Gastrocnemius medialis (tissue), 4 donors: ENCODE results near the gene SEMA6D. TPM values are rescaled to one million over a fixed set of nuclear protein-coding genes. Genes with fewer than 3 reads are reported as not detected.

ENCODE experiments used
- ATAC-seq, 2 donors: fragments of 150-250 bp; one replicate each; pipeline ENCODE4 v1.9.1; 2016
- DNase-seq, 2 donors: peaks; one replicate each; pipeline ENCODE4 v3.0.0-alpha.2; 2019
- H3K27ac ChIP-seq, 4 donors: fragments of 200-600 bp; sonication (generic); 1 replicate in 1 of 4; 2 replicates in 3 of 4; pipeline ENCODE4 v1.5.1; 2016 to 2018; ENCODE audit warnings: mild to moderate bottlenecking in 2 of 4, moderate library complexity in 1 of 4
- H3K27me3 ChIP-seq, 3 donors: fragments of 200-600 bp; sonication (generic) in 2 of 3; 1 replicate in 1 of 3; 2 replicates in 2 of 3; pipeline versions ENCODE4 v1.5.1 to v1.6.0; 2016 to 2019; ENCODE audit warnings: mild to moderate bottlenecking in 1 of 3, moderate library complexity in 1 of 3
- H3K36me3 ChIP-seq, 2 donors: fragments of 200-600 bp; sonication (generic) in 1 of 2; one replicate each; pipeline ENCODE4 v1.5.1; 2017 to 2018
- H3K4me1 ChIP-seq, 2 donors: fragments of 200-600 bp; sonication (generic) in 1 of 2; one replicate each; pipeline ENCODE4 v1.5.1; 2016 to 2017; ENCODE audit warnings: mild to moderate bottlenecking in 2 of 2
- H3K4me3 ChIP-seq, 4 donors: fragments of 200-600 bp; sonication (generic) in 3 of 4; 1 replicate in 1 of 4; 2 replicates in 3 of 4; pipeline ENCODE4 v1.5.1; 2016 to 2019; ENCODE audit warnings: mild to moderate bottlenecking in 2 of 4
- H3K9me3 ChIP-seq, 3 donors: fragments of 200-600 bp; sonication (generic) in 2 of 3; 1 replicate in 1 of 3; 2 replicates in 2 of 3; pipeline ENCODE4 v1.5.1; 2016 to 2019
- CTCF ChIP-seq, 5 experiments: fragments of 450-650 bp in 3 of 5; fragments of 200-600 bp in 2 of 5; sonication (generic) in 2 of 5; IDR thresholded peaks in 4 of 5; conservative IDR thresholded peaks in 1 of 5; 1 replicate in 4 of 5; 2 replicates in 1 of 5; pipeline ENCODE4 v1.5.1; 2016 to 2019; ENCODE audit warnings: antibody characterized with exemption in 5 of 5, mild to moderate bottlenecking in 3 of 5, moderate library complexity in 3 of 5
- POLR2A ChIP-seq, 2 donors: fragments of 450-650 bp; IDR thresholded peaks; one replicate each; pipeline ENCODE4 v1.6.1; 2017; ENCODE audit warnings: antibody characterized with exemption in 2 of 2, mild to moderate bottlenecking in 2 of 2, moderate library complexity in 2 of 2
- in situ Hi-C, 4 donors: fragments of 200-750 bp; cut with MboI; loops; one replicate each; pipeline versions ENCODE4 v1.15.0 to v1.8.0; 2017; ENCODE audit warnings: low sequenced_read_pairs in 4 of 4
- intact Hi-C: fragments of 100-400 bp; cut with DNase I; formaldehyde crosslinking; loops from one replicate; pipeline ENCODE4 v1.15.1; 2023; ENCODE audit warnings: low total_unique reads
- total RNA-seq, 4 donors: library from RNA; depleted of rRNA; stranded (reverse); fragments of >200 nt; gene quantifications; one replicate each; pipeline versions ENCODE4 v1.1.0 to v1.2.3, GENCODE V29; 2016

Gene SEMA6D
- total RNA-seq, 4 donors from 2014 or later, result 0.97 to 5.9 (median 2.7) TPM

DNA sequence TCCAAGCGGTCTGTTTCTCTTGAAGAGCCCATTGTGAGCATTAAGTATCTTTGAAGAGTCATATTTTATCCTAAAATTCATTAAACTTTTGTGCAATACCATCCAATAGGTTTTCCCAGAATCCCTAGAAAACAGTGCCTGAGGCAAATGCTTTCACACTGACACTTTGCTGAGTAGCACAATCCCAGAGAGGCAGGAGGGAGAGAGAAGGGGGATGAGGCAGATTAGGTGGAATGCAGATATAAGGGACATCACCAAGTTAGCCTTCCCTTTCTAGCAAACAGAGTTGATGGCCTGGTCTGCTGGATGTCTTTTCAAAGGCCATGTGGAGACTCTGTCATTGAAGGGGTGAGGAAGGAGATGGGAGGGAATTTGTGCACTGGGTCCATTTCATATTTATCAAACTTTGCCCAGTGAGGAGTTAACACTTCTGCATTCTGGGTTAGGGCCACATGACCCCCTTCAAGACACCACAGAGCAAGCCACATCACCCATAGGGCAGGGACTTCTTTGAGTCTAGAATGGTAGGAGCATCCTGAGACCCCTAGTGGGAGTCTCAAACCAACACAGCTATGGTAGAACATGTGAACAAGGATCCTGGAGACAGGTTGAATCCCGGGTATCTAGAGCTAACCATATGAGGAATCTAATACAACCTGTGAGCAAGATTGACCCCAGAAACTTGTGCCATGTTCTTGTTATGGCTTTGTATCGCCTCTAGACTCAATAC is 32.0 kb upstream of the SEMA6D start:
- in situ Hi-C loops (loop anchor here in 1 of 4 donors (25.0 kb wide), 1 partner anchor 498 kb away; no protein-coding TSS in a partner anchor), intact Hi-C loops (no loop called here)
- ATAC-seq (no peak), DNase-seq (no peak)
- TF ChIP-seq POLR2A (IDR thresholded peaks at IDR 0.05), result no peak
- no peak for TF ChIP-seq CTCF (IDR thresholded peaks at IDR 0.05 in 4 of 5, conservative IDR thresholded peaks at IDR 0.05 in 1 of 5)
- Histone ChIP-seq H3K4me3 (no peak overlapping the region), H3K4me1 (no peaks in the 10 kb centered on the region), H3K27me3 (no peaks in the 10 kb centered on the region), H3K27ac (no peak overlapping the region), H3K9me3 (no peaks in the 10 kb centered on the region), H3K36me3 (no peaks in the 10 kb centered on the region)

GRCh38 chr15:47688573-47689086 is 28.7 kb upstream of the SEMA6D start:
- TF ChIP-seq POLR2A (IDR thresholded peaks at IDR 0.05) (no peak), CTCF (IDR thresholded peaks at IDR 0.05 in 4 of 5, conservative IDR thresholded peaks at IDR 0.05 in 1 of 5) (no peak)
- ATAC-seq (no peak), DNase-seq (no peak)
- no peaks in the 10 kb centered on the region for H3K36me3 ChIP-seq
- intact Hi-C loops (no loop called here), in situ Hi-C loops (loop anchor here in 1 of 4 donors (25.0 kb wide), 1 partner anchor 501 kb away; no protein-coding TSS in a partner anchor)
- no peak overlapping the region for H3K4me3 ChIP-seq
- H3K27ac ChIP-seq, result no peak overlapping the region
- H3K4me1 ChIP-seq, result no peaks in the 10 kb centered on the region
- H3K27me3 ChIP-seq, result no peaks in the 10 kb centered on the region
- H3K9me3 ChIP-seq, result no peaks in the 10 kb centered on the region

GRCh38 chr15:47689660-47690059 is 27.6 kb upstream of the SEMA6D start:
- H3K9me3 ChIP-seq, result no peaks in the 10 kb centered on the region
- DNase-seq (no peak), ATAC-seq (no peak)
- intact Hi-C loops (no loop called here), in situ Hi-C loops (loop anchor here in 1 of 4 donors (25.0 kb wide), 1 partner anchor 502 kb away; no protein-coding TSS in a partner anchor)
- no peak overlapping the region for H3K27ac ChIP-seq
- no peaks in the 10 kb centered on the region for H3K27me3 ChIP-seq
- no peaks in the 10 kb centered on the region for H3K4me1 ChIP-seq
- H3K4me3 ChIP-seq, result no peak overlapping the region
- TF ChIP-seq CTCF (IDR thresholded peaks at IDR 0.05 in 4 of 5, conservative IDR thresholded peaks at IDR 0.05 in 1 of 5) (no peak), POLR2A (IDR thresholded peaks at IDR 0.05) (no peak)
- no peaks in the 10 kb centered on the region for H3K36me3 ChIP-seq

GRCh38 chr15:47691882-47692281 is 25.4 kb upstream of the SEMA6D start:
- Histone ChIP-seq H3K9me3 (no peaks in the 10 kb centered on the region), H3K27me3 (no peaks in the 10 kb centered on the region), H3K4me1 (no peaks in the 10 kb centered on the region), H3K27ac (no peak overlapping the region), H3K36me3 (no peaks in the 10 kb centered on the region), H3K4me3 (no peak overlapping the region)
- in situ Hi-C loops (loop anchor here in 1 of 4 donors (25.0 kb wide), 1 partner anchor 505 kb away; no protein-coding TSS in a partner anchor), intact Hi-C loops (no loop called here)
- ATAC-seq, result no peak
- no peak for TF ChIP-seq POLR2A (IDR thresholded peaks at IDR 0.05)
- TF ChIP-seq CTCF (IDR thresholded peaks at IDR 0.05 in 4 of 5, conservative IDR thresholded peaks at IDR 0.05 in 1 of 5), result no peak
- DNase-seq, result no peak
